Body of pancreas (tissue), 4 donors: ENCODE data around the gene TMEM201. TPM values are rescaled to one million over a fixed set of nuclear protein-coding genes. Genes with fewer than 3 reads are reported as not detected.

ENCODE experiments used
- ATAC-seq: fragments of 150-250 bp; one replicate; pipeline ENCODE4 v1.9.1; 2016
- DNase-seq, 4 donors: peaks; one replicate each; pipeline ENCODE4 v3.0.0-alpha.2; 2019
- H3K27ac ChIP-seq, 4 donors: fragments of 200-600 bp; sonication (generic); 1 replicate in 3 of 4; 2 replicates in 1 of 4; pipeline versions ENCODE4 v1.5.1 to v1.6.1; 2016 to 2019; ENCODE audit warnings: mild to moderate bottlenecking in 1 of 4, mixed read lengths in 1 of 4, moderate library complexity in 1 of 4
- H3K27me3 ChIP-seq, 2 donors: fragments of 200-600 bp; sonication (generic); one replicate each; pipeline ENCODE4 v1.6.0; 2016; ENCODE audit warnings: mild to moderate bottlenecking in 1 of 2
- H3K36me3 ChIP-seq, 2 donors: fragments of 200-600 bp; sonication (generic); replicated peaks in 1 of 2; 2 replicates each; pipeline ENCODE4 v1.5.1; 2016; ENCODE audit warnings: low read depth in 2 of 2; ENCODE audit not compliant: insufficient read depth in 1 of 2
- H3K4me1 ChIP-seq: fragments of 200-600 bp; sonication (generic); one replicate; pipeline ENCODE4 v1.6.0; 2016
- H3K4me3 ChIP-seq, 2 donors: fragments of 200-600 bp; sonication (generic); 1 replicate in 1 of 2; 2 replicates in 1 of 2; pipeline ENCODE4 v1.5.1; 2016 to 2019
- H3K9me3 ChIP-seq, 3 donors: fragments of 200-600 bp; sonication (generic); 1 replicate in 2 of 3; 2 replicates in 1 of 3; pipeline ENCODE4 v1.5.1; 2016
- POLR2A ChIP-seq, 3 donors: fragments of 450-650 bp; IDR thresholded peaks; one replicate each; pipeline ENCODE4 v1.6.1; 2016; ENCODE audit warnings: antibody characterized with exemption in 3 of 3, mild to moderate bottlenecking in 2 of 3
- WGBS, 2 donors: methylation state at CpG; one replicate each; pipeline ENCODE4 v1.1.5; 2017; 5-methylcytosine and 5-hydroxymethylcytosine counted together
- intact Hi-C: fragments of 100-400 bp; cut with DNase I; formaldehyde crosslinking; loops from one replicate; pipeline ENCODE4 v1.15.1; 2023
- total RNA-seq, 2 donors: library from RNA; depleted of rRNA; stranded (reverse); fragments of >200 nt; gene quantifications; one replicate each; pipeline ENCODE4 v1.1.0, GENCODE V29; 2016
- TF ChIP-seq, protein P1 (sequence below), 7 experiments: fragments of 450-650 bp in 4 of 7; fragments of 200-600 bp in 3 of 7; sonication (generic) in 3 of 7; IDR thresholded peaks; one replicate each; pipeline ENCODE4 v1.5.1; 2016 to 2019; ENCODE audit warnings: antibody characterized with exemption in 7 of 7

TMEM201 gene
- total RNA-seq, 2 donors from 2014 or later = 7.3 to 12.5 TPM

GRCh38 chr1:9613625-9614299 lies 25.1 kb downstream of the TMEM201 start:
- WGBS, 2 donors = 82 to 86% methylated on average over 11 to 15 of the region's 17 CpGs
- H3K27me3 ChIP-seq = no peaks in the 10 kb centered on the region
- H3K36me3 ChIP-seq = peaks cover 0 to 5% of the 10 kb centered on the region in 2 donors
- H3K4me1 ChIP-seq = no peaks in the 10 kb centered on the region
- intact Hi-C loops = no loop called here
- ATAC-seq = no peak
- TF ChIP-seq, protein P1, sequence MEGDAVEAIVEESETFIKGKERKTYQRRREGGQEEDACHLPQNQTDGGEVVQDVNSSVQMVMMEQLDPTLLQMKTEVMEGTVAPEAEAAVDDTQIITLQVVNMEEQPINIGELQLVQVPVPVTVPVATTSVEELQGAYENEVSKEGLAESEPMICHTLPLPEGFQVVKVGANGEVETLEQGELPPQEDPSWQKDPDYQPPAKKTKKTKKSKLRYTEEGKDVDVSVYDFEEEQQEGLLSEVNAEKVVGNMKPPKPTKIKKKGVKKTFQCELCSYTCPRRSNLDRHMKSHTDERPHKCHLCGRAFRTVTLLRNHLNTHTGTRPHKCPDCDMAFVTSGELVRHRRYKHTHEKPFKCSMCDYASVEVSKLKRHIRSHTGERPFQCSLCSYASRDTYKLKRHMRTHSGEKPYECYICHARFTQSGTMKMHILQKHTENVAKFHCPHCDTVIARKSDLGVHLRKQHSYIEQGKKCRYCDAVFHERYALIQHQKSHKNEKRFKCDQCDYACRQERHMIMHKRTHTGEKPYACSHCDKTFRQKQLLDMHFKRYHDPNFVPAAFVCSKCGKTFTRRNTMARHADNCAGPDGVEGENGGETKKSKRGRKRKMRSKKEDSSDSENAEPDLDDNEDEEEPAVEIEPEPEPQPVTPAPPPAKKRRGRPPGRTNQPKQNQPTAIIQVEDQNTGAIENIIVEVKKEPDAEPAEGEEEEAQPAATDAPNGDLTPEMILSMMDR (IDR thresholded peaks at IDR 0.05) = no peak
- no peak for TF ChIP-seq POLR2A (IDR thresholded peaks at IDR 0.05)
- H3K27ac ChIP-seq = no peak overlapping the region
- no peaks in the 10 kb centered on the region for H3K9me3 ChIP-seq
- DNase-seq = no peak
- no peak overlapping the region for H3K4me3 ChIP-seq

DNA sequence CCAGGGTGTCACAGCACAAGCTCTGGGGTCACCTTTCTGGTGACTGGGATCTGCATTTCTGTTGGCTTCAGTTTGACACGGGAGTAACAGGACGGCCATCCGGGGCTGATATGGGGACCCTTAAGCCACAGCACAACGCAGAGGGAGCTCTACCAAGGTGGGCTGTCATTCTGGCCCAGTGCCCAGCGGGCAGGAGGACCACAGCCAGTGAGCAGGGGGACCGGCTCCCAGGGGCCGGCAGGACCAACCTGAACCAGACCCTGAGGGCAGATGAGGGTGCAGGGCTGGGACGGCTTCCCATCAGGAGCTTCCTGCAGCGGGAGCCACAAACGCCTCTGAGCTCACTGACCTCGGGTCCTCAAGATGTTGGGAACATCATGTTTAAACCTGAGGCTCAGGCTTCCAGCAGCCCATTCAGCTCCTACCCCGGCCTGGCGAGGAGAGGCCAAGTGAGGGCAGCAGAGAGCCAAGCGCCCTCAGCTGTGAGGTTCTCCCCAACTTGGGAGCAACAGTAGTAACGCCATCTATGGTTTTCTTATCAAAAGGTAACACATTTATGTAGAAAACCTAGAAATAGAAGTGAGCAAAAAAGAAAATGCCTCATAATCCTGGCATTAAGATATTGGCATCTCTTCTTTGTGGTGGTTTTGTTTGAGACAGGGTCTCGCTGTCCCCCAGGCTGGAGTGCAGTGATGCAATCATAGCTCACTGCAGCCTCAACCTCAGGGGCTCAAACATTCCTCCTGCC lies 26.8 kb downstream of the TMEM201 start:
- Histone ChIP-seq H3K4me3 (no peak overlapping the region), H3K9me3 (no peaks in the 10 kb centered on the region), H3K36me3 (peaks cover 0 to 5% of the 10 kb centered on the region in 2 donors), H3K27ac (no peak overlapping the region), H3K27me3 (no peaks in the 10 kb centered on the region), H3K4me1 (no peaks in the 10 kb centered on the region)
- no peak for TF ChIP-seq POLR2A (IDR thresholded peaks at IDR 0.05)
- TF ChIP-seq, protein P1 (IDR thresholded peaks at IDR 0.05) = peak; percentile 21 to 57 (median 47)
- peak; percentile 63 for ATAC-seq
- peak; percentile 42 to 62 (median 48) for DNase-seq
- WGBS, 2 donors = 26 to 33% methylated on average over 5 to 15 of the region's 16 CpGs
- intact Hi-C loops = no loop called here

DNA sequence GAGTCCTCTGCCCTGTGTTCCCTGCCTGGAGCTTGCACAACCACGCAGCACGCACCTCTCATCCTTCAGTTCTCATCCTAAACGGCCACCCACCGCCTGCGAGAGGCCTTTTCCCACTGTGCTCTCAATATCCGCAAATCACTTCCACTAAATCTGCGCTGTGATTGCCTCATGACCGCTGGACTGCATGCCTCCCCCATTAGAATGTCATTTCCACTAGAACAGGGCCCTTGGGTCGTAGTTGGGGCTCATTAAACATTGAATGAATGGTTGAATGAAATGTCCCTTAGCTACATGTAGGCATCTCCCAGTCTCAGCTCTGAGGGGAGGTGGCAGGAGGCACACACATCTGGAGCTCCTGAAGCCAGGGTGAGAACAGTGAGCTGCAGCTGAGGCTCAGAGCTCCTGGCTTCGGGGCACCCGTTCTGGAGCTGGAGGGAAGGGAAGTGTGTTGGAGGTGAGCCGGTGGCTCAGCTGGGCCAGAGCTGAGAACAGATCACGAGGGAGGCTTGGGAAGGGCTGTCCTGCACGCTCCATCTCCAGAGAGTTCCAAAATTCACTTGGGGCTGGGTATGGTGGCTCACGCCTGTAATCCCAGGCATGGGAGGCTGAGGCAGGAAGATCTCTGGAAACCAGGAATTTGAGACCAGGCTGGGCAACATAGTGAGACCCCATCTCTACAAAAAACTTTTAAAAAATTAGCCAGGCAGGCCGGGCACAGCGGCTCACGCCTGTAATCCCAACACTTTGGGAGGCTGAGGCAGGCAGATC lies 30.4 kb downstream of the TMEM201 start:
- no peak overlapping the region for H3K4me3 ChIP-seq
- no peak for TF ChIP-seq POLR2A (IDR thresholded peaks at IDR 0.05)
- TF ChIP-seq, protein P1 (IDR thresholded peaks at IDR 0.05) = no peak
- H3K36me3 ChIP-seq = no peaks in the 10 kb centered on the region
- intact Hi-C loops = no loop called here
- no peak overlapping the region for H3K27ac ChIP-seq
- ATAC-seq (no peak), DNase-seq (no peak)
- no peaks in the 10 kb centered on the region for H3K27me3 ChIP-seq
- WGBS, 2 donors = 58 to 66% methylated on average over 15 to 18 of the region's 18 CpGs
- no peaks in the 10 kb centered on the region for H3K4me1 ChIP-seq
- no peaks in the 10 kb centered on the region for H3K9me3 ChIP-seq

DNA sequence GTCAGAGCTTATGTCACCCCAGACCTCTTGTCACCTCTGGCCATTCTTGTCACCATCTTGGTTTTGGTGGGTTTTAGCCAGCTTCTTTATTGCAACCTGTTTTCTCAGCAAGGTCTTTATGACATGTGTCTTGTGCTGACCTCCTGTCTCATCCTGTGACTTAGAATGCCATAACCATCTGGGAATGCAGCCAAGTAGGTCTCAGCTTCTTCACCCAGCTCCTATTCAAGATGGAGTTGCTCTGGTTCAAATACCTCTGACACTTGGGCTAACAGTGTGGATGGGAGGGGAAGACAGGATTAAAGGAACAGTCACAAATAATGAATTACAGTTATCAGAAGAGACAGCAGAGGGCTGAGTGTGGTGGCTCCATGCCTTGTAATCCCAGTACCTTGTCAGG lies 32.3 kb downstream of the TMEM201 start:
- Histone ChIP-seq H3K4me3 (no peak overlapping the region), H3K9me3 (no peaks in the 10 kb centered on the region), H3K27ac (no peak overlapping the region), H3K36me3 (no peaks in the 10 kb centered on the region), H3K4me1 (no peaks in the 10 kb centered on the region), H3K27me3 (no peaks in the 10 kb centered on the region)
- intact Hi-C loops = no loop called here
- TF ChIP-seq, protein P1 (IDR thresholded peaks at IDR 0.05) = no peak
- no peak for TF ChIP-seq POLR2A (IDR thresholded peaks at IDR 0.05)
- ATAC-seq (no peak), DNase-seq (no peak)
